Measurements from ENCODE around the gene ZNF205.
"Not testable (repeated sequence)": the region's sequence is repeated elsewhere in the genome, so short reads cannot be mapped to it uniquely, and the experiment has no call there.

Gene ZNF205

DNA sequence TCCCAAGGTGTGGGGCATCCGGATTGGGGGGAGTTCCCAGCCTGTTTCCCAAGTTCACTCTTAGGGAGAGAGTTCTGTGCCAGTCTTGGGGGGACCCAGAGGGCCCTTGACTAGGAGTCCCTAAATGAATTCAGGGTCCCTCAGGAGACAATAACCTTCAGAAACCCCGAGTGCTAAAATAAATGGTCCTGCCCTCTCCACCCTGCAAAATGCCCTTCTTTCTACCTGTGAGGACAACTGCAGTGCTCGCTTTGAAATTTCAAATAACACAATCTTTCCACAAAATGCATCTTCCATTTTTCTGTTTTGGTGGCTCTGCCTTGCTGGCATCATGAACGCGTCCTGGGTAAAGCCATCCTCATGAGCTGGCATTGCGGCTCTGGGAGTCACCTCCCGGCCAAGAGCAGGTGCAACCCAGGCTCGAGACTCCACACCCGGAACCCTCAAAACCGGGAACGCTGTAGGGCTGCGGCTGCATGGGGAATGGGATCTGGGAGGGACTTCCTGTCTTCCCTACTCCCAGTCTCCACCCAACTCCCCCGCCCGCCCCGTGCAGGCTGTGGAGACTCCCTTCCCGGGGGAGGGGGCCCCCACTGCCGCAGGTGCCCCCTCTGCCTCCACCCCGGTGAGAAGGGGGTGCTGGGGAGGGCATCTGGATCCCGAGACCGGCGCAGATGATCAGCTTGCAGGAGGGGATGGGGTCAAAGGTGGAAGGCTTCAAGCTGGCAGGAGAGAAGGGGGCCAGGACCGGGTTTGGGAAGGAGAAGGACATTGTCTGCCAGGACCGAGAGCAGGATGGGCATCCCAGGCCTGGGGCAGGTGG is at the start of gene ZNF205:
ZNF205 (plus strand) TSS at position 529 of the 823 bp plus-strand sequence. CDS start 845 bp downstream, outside the sequence.
- DNase-seq (ENCODE audit: low read depth): no peak

DNA sequence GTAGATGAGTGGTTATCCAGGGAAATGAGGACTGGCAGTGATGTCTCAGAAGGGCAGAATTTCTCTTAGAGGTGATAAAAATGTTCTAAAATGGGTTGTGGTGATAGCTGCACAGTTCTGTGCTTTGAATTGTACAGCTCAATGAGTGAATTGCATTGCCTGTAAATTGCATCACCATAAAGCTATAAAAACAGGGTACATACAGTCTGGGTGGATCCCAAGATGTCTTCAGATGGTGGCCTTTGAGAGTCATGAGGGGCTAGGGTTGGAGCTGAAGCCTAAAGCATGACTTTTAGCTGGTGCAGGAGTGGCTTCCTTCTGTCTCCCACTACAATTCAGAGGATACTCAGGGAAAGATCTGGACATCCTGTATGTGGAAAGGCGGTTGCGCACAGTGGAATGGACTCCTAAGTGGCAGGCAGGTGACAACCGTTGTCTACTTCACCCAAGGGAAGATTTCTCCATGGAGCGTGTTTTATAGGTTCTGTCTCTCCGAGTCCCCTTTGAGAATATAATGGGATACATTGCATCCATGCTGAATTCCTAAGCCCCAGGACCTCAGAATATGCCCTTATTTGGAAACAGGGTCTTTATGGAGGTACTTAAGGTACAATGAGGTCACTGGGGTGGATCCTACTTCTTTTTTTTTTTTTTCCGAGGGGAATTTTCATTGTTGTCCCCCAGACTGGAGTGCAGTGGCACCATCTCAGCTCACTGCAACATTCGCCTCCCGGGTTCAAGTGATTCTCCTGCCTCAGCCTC is 48.6 kb upstream of the ZNF205 start:
- DNase-seq (ENCODE audit: low read depth): no peak

- DNase-seq (ENCODE audit: low read depth): peak; percentile 60
These were observed 47.2 kb upstream of the ZNF205 start, which contains the start of gene IL32 for GRCh38 chr16:3065069-3065741. IL32 (plus strand) TSS chr16:3065640; CDS start chr16:3065812, 172 bp downstream.

GRCh38 chr16:3065742-3066439 is 46.5 kb upstream of the ZNF205 start:
- DNase-seq (ENCODE audit: low read depth): no peak

DNA sequence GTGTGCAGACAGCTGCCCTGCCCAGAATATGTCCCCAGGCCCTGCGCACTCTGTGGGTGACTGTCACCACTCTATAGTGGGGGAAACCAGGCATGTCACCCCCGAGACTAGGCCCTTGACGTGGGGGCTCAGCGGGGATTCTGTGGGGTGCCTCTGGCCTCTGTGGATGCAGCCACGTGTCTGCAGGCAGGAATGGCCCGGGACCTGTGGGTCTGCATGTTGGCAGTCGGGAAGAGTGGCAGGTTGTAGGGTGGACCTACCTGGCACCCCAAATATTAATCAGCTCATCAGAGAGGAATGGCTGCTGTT is 46.0 kb upstream of the ZNF205 start:
- DNase-seq (ENCODE audit: low read depth): no peak

DNA sequence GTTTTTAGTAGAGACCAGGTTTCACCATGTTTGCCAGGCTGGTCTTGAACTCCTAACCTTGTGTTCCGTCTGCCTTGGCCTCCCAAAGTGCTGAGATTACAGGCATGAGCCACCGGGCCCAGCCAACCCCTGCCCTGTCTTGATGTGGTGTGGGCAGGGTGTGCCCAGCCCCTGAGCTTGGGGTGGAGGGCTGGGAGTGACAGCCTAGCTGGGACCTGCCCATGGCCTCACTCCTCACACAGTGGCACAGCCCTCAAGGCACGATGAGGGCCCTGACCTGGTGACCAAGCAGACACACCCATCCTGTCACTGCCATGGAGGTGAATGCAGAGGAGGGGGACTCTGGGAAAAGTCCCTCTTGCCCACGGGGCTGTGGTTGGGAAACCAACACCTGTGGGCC is 43.9 kb upstream of the ZNF205 start:
- no peak for DNase-seq (ENCODE audit: low read depth)

- not testable (repeated sequence) for DNase-seq (ENCODE audit: low read depth)
These were observed 43.2 kb upstream of the ZNF205 start for GRCh38 chr16:3069146-3069545.

- no peak for DNase-seq (ENCODE audit: low read depth)
These were observed 41.7 kb upstream of the ZNF205 start for GRCh38 chr16:3070608-3071111.

DNA sequence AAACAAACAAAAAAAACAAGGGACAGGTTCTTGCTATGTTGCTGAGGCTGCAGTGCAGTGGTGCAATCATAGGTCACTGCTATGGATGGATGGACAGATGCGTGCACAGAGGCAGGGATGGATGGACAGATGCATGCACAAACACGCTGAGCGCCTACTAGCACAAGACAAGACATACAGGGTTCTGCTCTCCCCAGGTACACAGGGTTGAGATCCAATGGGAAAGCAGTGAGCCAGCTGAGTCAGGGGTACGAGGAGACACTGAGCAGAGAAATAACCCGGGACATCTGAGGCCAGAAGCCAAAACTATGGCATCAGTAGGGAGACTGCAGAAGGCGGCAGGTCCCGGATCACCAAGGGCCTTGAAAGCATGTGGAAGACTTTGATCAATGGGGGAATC is 40.7 kb upstream of the ZNF205 start:
- no peak for DNase-seq (ENCODE audit: low read depth)

- DNase-seq (ENCODE audit: low read depth): not testable (repeated sequence)
These were observed 40.2 kb upstream of the ZNF205 start for GRCh38 chr16:3072148-3072547.

- DNase-seq (ENCODE audit: low read depth): not testable (repeated sequence)
These were observed 39.7 kb upstream of the ZNF205 start for GRCh38 chr16:3072576-3073263.

DNA sequence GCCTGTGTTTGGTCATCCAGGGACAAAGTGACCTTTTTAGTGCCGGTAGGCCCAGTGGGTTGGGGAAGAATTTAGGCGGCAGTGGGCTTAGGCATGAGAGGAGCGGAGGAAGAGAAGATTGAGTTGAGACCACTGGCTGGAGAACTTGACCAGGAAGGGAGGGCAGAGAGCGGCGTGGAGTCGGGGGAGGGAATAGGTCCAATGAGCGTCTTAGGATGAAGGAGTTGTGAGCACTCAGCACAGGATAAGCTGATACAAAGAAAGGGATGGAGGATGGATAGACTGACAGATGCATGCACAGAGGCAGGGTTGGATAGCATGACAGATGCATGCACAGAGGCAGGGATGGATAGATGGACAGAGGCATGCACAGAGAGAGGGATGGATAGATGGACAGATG is 38.9 kb upstream of the ZNF205 start:
- DNase-seq (ENCODE audit: low read depth): no peak

DNA sequence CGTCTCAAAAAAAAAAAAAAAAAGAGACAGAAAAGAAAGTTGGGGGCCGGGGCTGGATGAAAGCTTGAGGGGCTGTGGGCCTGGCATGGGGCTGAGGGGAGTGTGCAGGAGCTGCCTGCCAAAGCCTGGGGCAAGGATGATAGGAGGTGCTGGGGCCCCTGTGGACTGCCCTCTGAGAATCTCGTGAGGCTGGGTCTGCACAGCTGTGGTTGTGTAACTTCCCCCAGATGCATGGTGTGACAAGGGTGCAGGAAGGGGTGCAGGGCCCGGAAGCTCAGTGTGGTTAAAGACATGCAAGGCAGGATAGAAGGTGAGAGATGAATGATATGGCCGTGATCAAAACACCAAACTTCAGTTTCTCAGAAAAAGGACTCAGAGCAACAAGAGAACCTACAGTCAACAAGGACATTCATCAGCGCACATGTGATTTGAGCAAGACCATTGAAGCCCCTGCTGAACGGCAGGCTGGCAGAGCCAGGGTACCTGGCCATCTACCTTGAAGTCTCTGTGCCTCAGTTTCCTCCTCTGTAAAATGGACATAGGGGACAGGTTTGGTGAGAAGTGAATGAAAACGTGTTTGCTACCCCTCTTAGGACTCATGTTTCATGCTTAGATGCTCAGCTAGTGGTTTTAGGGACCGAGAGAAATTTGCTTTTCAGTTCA is 37.4 kb upstream of the ZNF205 start:
- peak; percentile 61 for DNase-seq (ENCODE audit: low read depth)

DNA sequence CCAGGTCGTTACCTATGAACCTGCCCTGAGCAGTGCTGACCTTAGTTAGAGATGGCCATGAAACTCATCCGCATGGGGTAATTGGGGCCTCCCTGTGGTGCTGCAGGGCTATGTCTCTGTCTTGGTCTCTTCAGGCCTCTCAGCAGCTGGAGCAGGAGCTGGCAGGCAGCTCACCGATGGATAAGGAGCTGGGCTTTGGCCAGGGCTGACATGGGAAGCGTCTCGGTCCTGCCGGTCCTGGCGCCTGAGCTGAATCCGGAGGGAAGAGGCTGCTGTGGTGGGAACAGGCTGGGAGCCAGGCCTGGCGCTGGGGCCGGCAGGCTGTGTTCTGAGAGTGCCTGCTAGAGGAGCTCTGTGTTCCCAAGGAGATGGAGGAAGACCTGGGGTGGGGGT is 36.9 kb upstream of the ZNF205 start:
- no peak for DNase-seq (ENCODE audit: low read depth)

DNA sequence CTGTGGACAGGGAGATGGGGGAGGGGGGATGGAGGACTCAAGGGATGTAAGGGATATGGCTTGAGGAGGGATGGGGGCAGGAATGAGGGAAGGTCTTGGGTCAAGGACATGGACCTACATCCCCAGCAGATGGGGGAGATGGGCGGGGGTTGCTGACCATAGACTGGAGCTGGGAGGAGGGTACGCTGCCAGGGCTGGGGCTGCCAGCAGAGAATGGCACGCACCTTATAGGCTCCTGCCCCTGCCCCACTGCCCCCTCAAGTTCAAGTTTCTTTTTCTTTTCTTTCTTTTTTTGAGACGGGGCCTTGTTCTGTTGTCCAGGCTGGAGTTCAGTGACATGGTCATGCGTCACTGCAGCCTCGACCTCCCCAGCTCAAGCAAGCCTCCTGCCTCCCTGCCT is 36.4 kb upstream of the ZNF205 start:
- DNase-seq (ENCODE audit: low read depth): not testable (repeated sequence)

- no peak for DNase-seq (ENCODE audit: low read depth)
These were observed 35.8 kb upstream of the ZNF205 start for GRCh38 chr16:3076577-3076976.

DNA sequence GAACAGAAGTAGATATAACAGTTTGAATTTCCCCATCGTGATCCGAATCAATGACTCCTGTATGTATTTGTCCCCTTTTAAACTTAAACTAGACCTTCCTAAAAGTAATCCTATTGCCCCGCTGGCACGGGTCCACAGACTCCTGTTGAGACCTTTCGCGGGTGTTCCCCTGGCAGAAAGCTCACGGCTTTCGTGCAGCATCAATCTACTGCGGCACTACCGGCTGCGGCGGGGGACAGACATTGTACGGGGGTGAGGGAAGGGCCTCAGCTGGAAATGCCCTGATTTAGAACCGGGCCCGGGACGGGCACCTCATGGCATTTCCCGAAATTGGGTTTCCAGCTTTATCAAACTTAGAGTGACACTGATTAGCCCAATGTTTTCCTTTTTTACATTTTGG is 32.4 kb upstream of the ZNF205 start:
- no peak for DNase-seq (ENCODE audit: low read depth)

DNA sequence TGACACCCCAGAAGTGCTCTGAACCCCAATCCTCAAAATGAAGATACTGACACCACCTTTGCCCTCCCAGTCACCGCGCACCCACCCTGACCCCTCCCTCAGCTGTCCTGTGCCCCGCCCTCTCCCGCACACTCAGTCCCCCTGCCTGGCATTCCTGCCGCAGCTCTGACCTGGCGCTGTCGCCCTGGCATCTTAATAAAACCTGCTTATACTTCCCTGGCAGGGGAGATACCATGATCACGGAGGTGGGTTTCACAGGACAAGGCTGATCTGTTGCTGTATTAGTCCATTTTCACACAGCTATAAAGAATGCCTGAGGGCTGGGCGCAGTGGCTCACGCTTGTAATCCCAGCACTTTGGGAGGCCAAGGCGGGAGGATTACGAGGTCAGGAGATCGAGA is 30.4 kb upstream of the ZNF205 start:
- DNase-seq (ENCODE audit: low read depth): not testable (repeated sequence)

DNA sequence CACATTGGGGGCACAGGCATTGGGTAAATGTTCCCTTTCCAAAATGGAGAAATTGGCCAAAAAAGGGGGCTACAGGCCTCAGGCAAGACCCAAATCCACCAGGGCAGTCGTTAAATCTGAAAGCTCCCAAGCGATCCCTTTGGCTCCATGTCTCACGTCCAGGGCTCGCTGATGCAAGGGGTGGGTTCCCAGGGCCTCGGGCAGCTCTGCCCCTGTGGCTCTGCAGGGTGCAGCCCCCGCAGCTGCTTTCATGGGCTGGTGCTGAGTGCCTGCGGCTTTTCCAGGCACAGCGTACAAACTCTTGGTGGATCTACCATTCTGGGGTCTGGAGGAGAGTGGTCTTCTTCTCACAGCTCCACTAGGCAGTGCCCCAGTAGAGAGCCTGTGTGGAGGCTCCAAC is 29.0 kb upstream of the ZNF205 start:
- DNase-seq (ENCODE audit: low read depth): not testable (repeated sequence)

GRCh38 chr16:3084491-3084890 is 27.9 kb upstream of the ZNF205 start:
- DNase-seq (ENCODE audit: low read depth): no peak

All from activated T-cell treated with anti-CD3 and anti-CD28 coated beads for 1 hour (primary cell).